HepG2 (cell line): ENCODE results near the gene DQX1. TPM values are rescaled to one million over a fixed set of nuclear protein-coding genes. Genes with fewer than 3 reads are reported as not detected.
A peak's percentile ranks its signal among the peaks of the same experiment; 100 is the strongest.

Source experiments
- ARHGAP35 ChIP-seq: sonication (generic); formaldehyde crosslinking; IDR thresholded peaks from 2 replicates; pipeline ENCODE4 v1.9.0; 2022; ENCODE audit warnings: mild to moderate bottlenecking, inconsistent platforms, moderate library complexity, missing genetic modification reagents, borderline replicate concordance
- DDIT3 ChIP-seq: sonication (generic); formaldehyde crosslinking; IDR thresholded peaks from 2 replicates; pipeline ENCODE4 v1.4.0; 2020; ENCODE audit warnings: mild to moderate bottlenecking, missing genetic modification reagents
- HOMEZ ChIP-seq: IDR thresholded peaks from 2 replicates; pipeline ENCODE4 v1.6.1; 2016; ENCODE audit warnings: low read depth
- IKZF1 ChIP-seq: fragments of 450-650 bp; IDR thresholded peaks from 2 replicates; pipeline ENCODE4 v1.7.1; 2016
- KDM2A ChIP-seq: sonication (generic); formaldehyde crosslinking; IDR thresholded peaks from 2 replicates; pipeline ENCODE4 v1.4.0; 2020; ENCODE audit warnings: low read depth, missing genetic modification reagents, borderline replicate concordance
- MLXIP ChIP-seq: sonication (generic); formaldehyde crosslinking; IDR thresholded peaks from 2 replicates; pipeline ENCODE4 v1.9.0; 2021; ENCODE audit warnings: missing genetic modification reagents, borderline replicate concordance
- STAT6 ChIP-seq: sonication (generic); formaldehyde crosslinking; IDR thresholded peaks from 2 replicates; pipeline ENCODE4 v1.4.0; 2020; ENCODE audit warnings: missing genetic modification reagents, mild to moderate bottlenecking, borderline replicate concordance
- ZKSCAN5 ChIP-seq: sonication (generic); formaldehyde crosslinking; IDR thresholded peaks from 2 replicates; pipeline ENCODE4 v1.5.1; 2020; ENCODE audit warnings: mild to moderate bottlenecking, missing genetic modification reagents
- ZNF3 ChIP-seq: IDR thresholded peaks from 2 replicates; pipeline ENCODE4 v1.7.0; 2017; ENCODE audit warnings: inconsistent platforms
- ZNF407 ChIP-seq: sonication (generic); formaldehyde crosslinking; IDR thresholded peaks from one replicate; pipeline ENCODE4 v1.5.1; 2020; ENCODE audit warnings: mild to moderate bottlenecking, missing genetic modification reagents; ENCODE audit errors: not compliant biosample characterization
- ZNF629 ChIP-seq: sonication (generic); formaldehyde crosslinking; conservative IDR thresholded peaks from 2 replicates; pipeline ENCODE4 v1.5.0; 2020; ENCODE audit warnings: missing genetic modification reagents
- ZNF773 ChIP-seq: sonication (generic); formaldehyde crosslinking; IDR thresholded peaks from 2 replicates; pipeline ENCODE4 v1.4.0; 2020; ENCODE audit warnings: missing genetic modification reagents, borderline replicate concordance
- polyA plus RNA-seq, 8 experiments: library from polyadenylated mRNA; depleted of rRNA in 3 of 8; stranded (reverse) in 7 of 8; unstranded in 1 of 8; fragments of >200 nt; fragmentation: Illumina TruSeq in 4 of 8; extraction: Trizol in 4 of 8; gene quantifications; 2 replicates each; pipeline versions ENCODE4 v1.2.1 to v1.2.3, GENCODE V29; 2011 to 2016; ENCODE audit warnings: low read depth in 4 of 8, missing spikeins in 1 of 8, mixed read lengths in 1 of 8; ENCODE audit not compliant: insufficient read depth in 1 of 8
- total RNA-seq, 5 experiments: library from RNA; depleted of rRNA; stranded (reverse); fragments of >200 nt; fragmentation: Illumina TruSeq; extraction: Trizol; gene quantifications; 2 replicates each; pipeline ENCODE4 v1.2.3, GENCODE V29; 2016; ENCODE audit warnings: low read depth in 1 of 5

The DQX1 gene
- total and polyA plus RNA-seq, 2 of the 13 experiments (the other 11 are each of a cell fraction or from before 2014, with no cell fraction given), result 27.6 to 89.8 TPM

GRCh38 chr2:74497777-74498499 lies 28.1 kb downstream of the DQX1 start (continued):
- TF ChIP-seq DDIT3, result no peak
- no peak for TF ChIP-seq MLXIP (CRISPR knock-in tag)
- no peak; the same call in 1 of the 2 replicates for TF ChIP-seq ZNF773 (CRISPR knock-in tag)
- no peak for TF ChIP-seq ZNF407 (CRISPR knock-in tag)
- 0 out of 2 replicates have a peak, but pooled peaks have one; percentile 74 for TF ChIP-seq ARHGAP35 (CRISPR knock-in tag)
- no peak for TF ChIP-seq IKZF1
- peak; percentile 51 for TF ChIP-seq KDM2A
- TF ChIP-seq ZNF629 (CRISPR knock-in tag), result no peak
- no peak for TF ChIP-seq STAT6 (CRISPR knock-in tag)
- no peak for TF ChIP-seq ZKSCAN5 (CRISPR knock-in tag)
- no peak for TF ChIP-seq HOMEZ (CRISPR knock-in tag)
- no peak for TF ChIP-seq ZNF3
